IPS-18a (cell line): Measurements from ENCODE around the gene MLEC.

Experiments used
- H3K27ac ChIP-seq: one replicate; pipeline ENCODE4 v1.5.1; 2013; ENCODE audit warnings: low read length
- H3K27me3 ChIP-seq: one replicate; pipeline ENCODE4 v1.6.1; 2013; ENCODE audit warnings: mild to moderate bottlenecking, low read length; ENCODE audit not compliant: control insufficient read depth, insufficient read depth
- H3K36me3 ChIP-seq: one replicate; pipeline ENCODE4 v1.6.1; 2013; ENCODE audit warnings: low read depth, low read length; ENCODE audit not compliant: control insufficient read depth
- H3K4me1 ChIP-seq: one replicate; pipeline ENCODE4 v1.6.1; 2013; ENCODE audit warnings: low read depth, low read length; ENCODE audit not compliant: control insufficient read depth
- H3K4me3 ChIP-seq: one replicate; pipeline ENCODE4 v1.5.1; 2013; ENCODE audit warnings: low read length
- H3K9ac ChIP-seq: one replicate; pipeline ENCODE4 v1.6.1; 2013; ENCODE audit warnings: mild to moderate bottlenecking, low read length, moderate library complexity
- H3K9me3 ChIP-seq: one replicate; pipeline ENCODE4 v1.6.1; 2013; ENCODE audit warnings: low read depth, low read length; ENCODE audit not compliant: control insufficient read depth

The MLEC gene

DNA sequence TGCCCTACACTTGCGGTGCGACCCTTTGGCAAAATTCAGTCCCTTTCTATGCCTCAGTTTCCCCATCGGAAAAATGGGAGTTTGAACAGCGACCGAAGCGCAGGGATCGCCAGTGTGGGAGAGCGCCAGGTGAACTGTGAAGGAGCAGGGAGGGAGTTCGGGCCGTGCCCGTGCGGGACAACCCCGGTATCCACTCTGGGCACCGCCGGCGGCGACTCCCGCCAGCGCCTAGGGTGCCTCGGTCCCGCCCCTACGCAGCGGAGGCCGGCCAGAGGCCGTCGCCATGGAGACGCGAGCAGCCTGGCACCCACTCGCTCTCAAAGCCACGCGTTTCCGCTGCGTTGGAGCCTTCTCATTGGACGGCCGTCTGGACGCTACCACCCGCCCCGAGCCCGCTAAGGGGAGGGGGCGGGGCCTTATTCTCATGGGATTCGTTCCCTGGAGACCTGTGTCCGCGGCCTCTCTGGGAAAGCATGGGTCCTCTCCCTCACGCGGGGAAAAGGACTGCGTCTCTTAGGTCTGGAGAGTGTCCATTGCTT lies 729 bp upstream of the MLEC start:
- H3K4me1 ChIP-seq = peaks cover 31% of the 10 kb centered on the region
- H3K36me3 ChIP-seq = no peaks in the 10 kb centered on the region
- no peaks in the 10 kb centered on the region for H3K9me3 ChIP-seq
- H3K4me3 ChIP-seq = peak overlapping the region; percentile 98
- no peaks in the 10 kb centered on the region for H3K27me3 ChIP-seq
- peak overlapping the region; percentile 89 for H3K9ac ChIP-seq
- peak overlapping the region; percentile 98 for H3K27ac ChIP-seq

DNA sequence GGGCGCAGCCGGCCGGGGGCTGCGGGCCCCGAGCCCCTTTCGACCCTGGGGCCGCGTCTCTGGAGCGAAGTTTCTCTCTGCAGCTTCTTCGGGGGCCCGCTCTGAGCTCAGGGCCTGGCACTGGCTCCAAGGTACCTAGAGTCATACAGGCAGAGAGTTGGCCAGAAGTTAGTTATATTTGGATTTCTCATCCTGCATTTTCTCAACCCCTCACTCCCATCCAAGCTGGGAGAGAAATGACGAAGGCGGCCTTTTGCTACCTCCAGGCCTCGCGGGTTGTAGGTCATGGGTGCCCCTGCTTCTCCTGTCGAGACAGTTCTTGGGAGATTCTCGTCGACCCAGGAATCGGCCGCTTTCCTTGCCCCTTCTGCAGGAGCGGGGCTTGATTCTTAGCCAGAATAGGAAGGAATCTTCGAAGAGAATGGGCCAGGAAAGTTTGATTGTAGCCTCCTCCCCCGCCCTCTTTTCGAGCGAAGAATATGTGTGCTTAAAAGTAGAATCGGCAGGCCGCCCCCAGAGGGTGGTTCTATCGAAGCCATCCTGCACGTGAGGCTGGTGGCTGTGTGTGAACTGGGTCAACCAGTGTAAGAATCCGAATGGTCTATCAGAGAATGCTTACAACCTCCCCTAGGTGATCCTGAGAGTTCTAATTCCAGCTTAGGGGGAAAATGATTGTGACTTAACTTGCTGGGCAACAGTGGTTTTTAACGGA lies 785 bp downstream of the MLEC start:
- Histone ChIP-seq H3K4me1 (peaks cover 39% of the 10 kb centered on the region), H3K27ac (peak overlapping the region; percentile 15)

DNA sequence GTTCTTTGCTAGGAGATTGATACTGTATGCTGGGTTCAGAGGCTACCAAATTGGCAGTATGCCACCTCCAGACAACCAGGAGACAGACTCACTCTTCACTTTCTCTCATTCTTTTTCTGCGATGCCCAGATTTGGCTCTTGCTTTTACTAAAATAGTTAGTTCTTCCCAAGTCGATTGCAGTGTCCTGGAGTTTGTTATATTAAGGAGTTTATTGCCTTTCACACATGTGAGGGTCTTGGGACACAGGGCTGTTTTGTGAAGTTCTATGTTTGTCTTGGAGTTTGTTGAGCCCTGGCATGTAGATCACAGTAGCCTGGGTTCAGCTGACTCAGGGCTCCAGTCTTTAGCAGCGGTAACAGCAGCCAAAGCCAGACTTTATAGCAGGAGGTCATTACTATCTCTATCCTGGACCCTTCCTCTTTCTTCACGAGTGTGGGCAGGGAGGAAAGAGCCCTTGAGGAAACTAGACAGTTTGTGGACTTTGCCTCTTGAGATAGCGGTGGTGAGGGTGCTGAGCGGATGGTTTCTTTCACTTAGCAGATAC lies 1.6 kb downstream of the MLEC start:
- no peaks in the 10 kb centered on the region for H3K27me3 ChIP-seq
- no peaks in the 10 kb centered on the region for H3K36me3 ChIP-seq
- peak overlapping the region; percentile 98 for H3K4me3 ChIP-seq
- no peaks in the 10 kb centered on the region for H3K9me3 ChIP-seq
- no peak overlapping the region for H3K27ac ChIP-seq
- H3K4me1 ChIP-seq = peaks cover 47% of the 10 kb centered on the region
- H3K9ac ChIP-seq = peak overlapping the region; percentile 83

More for the DNA sequence above, 785 bp downstream of the MLEC start:
- no peaks in the 10 kb centered on the region for H3K36me3 ChIP-seq
- peak overlapping the region; percentile 98 for H3K4me3 ChIP-seq
- H3K9me3 ChIP-seq = no peaks in the 10 kb centered on the region
- peak overlapping the region; percentile 83 for H3K9ac ChIP-seq
- H3K27me3 ChIP-seq = no peaks in the 10 kb centered on the region

DNA sequence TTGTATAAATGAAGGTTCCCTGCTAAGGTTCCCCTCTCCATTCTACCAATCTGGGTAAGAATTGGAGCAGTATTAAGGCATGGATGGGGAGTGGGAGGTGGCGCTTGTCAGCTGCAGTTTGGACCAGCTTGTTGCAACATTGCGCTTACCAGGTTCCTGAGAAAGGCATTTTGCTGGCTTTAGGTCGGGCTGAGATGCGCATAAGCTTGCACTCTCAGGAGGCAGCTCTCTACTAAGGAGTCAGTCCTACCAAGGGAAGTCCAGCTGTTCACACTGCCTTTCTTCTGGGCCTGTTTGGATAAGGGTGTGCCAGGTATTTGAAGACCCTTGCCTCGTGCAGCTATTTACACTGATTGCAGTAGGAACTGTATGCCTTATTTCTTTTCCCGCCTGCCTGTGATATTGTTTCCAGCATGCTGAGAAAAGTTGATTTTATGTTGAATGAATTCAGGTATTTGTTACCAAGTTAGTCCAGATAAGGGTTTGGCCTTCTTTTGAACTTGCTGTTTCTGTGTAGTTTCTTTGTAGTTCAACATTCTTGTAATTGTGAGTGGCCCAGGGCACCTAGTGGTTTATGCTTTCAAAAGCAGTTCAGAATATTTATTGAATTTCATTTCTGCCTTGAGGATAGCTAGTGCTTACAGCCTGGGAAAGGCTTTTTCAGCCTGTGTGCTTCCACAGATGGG lies 2.6 kb downstream of the MLEC start:
- H3K4me3 ChIP-seq = peak overlapping the region; percentile 98
- peak overlapping the region; percentile 8 for H3K9ac ChIP-seq

DNA sequence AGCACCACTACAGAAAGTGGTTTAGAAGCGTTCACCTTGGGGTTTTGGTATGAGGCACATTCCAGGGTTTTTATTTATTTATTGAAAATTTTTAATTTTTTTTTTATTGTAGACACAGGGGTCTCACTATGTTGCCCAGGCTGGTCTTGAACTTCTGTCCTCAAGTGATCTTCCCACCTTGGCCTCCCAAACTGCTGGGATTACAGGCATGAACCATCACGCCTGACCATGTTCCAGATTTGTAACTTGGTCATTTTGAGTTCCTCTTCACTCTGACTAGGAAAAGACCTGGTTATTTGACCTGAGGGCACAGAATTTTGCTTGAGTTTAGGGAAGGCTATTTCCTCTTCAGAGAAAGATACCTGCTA lies 3.1 kb downstream of the MLEC start:
- no peak overlapping the region for H3K9ac ChIP-seq
- no peaks in the 10 kb centered on the region for H3K27me3 ChIP-seq
- H3K9me3 ChIP-seq = no peaks in the 10 kb centered on the region
- H3K4me1 ChIP-seq = peaks cover 61% of the 10 kb centered on the region
- no peak overlapping the region for H3K4me3 ChIP-seq
- H3K36me3 ChIP-seq = peaks cover 12% of the 10 kb centered on the region
- no peak overlapping the region for H3K27ac ChIP-seq

More for the DNA sequence above, 2.6 kb downstream of the MLEC start:
- Histone ChIP-seq H3K27ac (no peak overlapping the region), H3K4me1 (peaks cover 57% of the 10 kb centered on the region), H3K9me3 (no peaks in the 10 kb centered on the region), H3K36me3 (peaks cover 7% of the 10 kb centered on the region), H3K27me3 (no peaks in the 10 kb centered on the region)

DNA sequence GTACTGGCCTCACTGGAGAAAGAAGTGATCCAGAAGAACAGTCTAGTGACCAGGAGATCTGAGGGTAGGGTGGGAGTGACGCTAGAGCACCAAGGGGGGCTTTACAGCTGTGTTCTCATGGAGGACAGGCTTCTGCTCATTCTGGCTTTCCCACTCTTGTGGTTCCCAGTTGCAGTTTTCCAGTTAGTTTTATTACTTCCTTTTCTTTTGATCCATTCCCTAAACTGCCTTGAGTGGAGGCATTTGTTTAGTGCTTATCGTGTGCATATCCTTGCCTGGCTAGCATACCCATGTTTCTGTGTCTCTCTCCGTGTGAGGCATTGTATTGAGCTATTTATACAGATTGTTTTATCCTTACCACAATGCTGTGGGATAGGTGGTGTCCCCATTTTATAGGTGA lies 4.0 kb downstream of the MLEC start:
- H3K9me3 ChIP-seq = no peaks in the 10 kb centered on the region
- H3K27me3 ChIP-seq = no peaks in the 10 kb centered on the region
- H3K4me3 ChIP-seq = no peak overlapping the region
- no peak overlapping the region for H3K27ac ChIP-seq
- H3K9ac ChIP-seq = no peak overlapping the region
- H3K4me1 ChIP-seq = peaks cover 57% of the 10 kb centered on the region
- peaks cover 21% of the 10 kb centered on the region for H3K36me3 ChIP-seq

DNA sequence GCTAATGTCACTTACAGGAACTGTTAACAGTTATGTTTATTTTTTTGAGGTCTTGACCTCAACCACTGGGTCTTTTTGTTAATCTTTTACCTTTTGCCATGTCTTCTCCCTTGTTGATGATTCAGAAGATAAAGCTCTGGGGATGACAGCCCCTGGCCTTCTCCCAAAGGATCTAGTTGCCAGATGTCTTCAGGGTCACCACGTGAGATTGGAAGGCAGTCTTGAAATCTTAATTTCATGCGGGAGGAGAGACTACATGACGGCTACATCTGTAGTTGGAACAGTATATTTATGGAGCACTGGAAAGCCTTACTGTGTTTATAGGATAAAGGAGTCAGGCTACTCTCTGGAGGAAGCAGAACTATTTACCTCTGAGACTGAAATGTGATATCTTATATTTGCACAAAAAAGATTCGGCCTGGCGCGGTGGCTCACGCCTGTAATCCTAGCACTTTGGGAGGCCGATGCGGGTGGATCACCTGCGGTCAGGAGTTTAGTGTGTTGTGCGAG lies 5.6 kb downstream of the MLEC start:
- Histone ChIP-seq H3K27ac (no peak overlapping the region), H3K4me1 (peaks cover 57% of the 10 kb centered on the region), H3K9me3 (no peaks in the 10 kb centered on the region), H3K9ac (no peak overlapping the region), H3K4me3 (no peak overlapping the region), H3K36me3 (peaks cover 37% of the 10 kb centered on the region), H3K27me3 (no peaks in the 10 kb centered on the region)

DNA sequence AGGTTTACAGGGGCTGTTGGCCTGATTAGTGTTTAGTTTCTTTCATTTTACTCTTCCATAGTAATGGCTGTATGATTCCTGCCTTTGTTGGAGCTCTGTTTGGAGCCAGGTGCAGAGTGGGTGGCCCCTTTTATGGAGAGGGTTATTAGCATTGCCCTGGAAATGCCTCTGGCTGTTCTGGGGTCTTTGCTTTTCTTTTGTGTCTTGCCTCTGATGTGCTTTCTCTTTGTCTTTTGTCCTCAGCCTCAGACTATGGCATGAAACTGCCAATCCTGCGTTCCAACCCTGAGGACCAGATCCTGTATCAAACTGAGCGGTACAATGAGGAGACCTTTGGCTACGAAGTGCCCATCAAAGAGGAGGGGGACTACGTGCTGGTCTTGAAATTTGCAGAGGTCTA lies 6.9 kb downstream of the MLEC start:
- H3K9ac ChIP-seq = peak overlapping the region; percentile 24
- H3K27ac ChIP-seq = peak overlapping the region; percentile 68
- no peaks in the 10 kb centered on the region for H3K9me3 ChIP-seq
- peaks cover 50% of the 10 kb centered on the region for H3K36me3 ChIP-seq
- no peaks in the 10 kb centered on the region for H3K27me3 ChIP-seq
- H3K4me3 ChIP-seq = peak overlapping the region; percentile 21
- H3K4me1 ChIP-seq = peaks cover 48% of the 10 kb centered on the region

DNA sequence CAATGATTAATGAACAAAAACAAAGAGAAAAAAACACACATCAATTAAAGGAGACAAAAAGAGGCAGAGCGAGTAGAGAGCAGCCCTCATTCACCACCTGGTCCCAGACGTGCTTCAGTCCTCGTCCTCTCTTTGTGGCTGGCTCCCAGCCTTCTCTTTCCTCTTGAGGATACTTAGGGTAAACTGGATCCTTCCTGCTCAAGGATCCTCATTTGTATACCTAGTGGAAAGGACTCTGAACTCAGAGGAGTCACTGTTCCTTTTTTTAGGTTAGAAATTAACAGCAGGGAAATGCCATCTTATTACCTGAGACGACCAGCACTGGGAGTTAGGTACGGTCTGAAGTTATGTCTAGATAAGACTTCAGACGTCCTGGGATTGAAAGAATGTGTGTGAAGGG lies 9.7 kb downstream of the MLEC start:
- Histone ChIP-seq H3K4me1 (peaks cover 30% of the 10 kb centered on the region), H3K9ac (no peak overlapping the region), H3K4me3 (no peak overlapping the region), H3K9me3 (no peaks in the 10 kb centered on the region), H3K27ac (no peak overlapping the region), H3K36me3 (peaks cover 77% of the 10 kb centered on the region), H3K27me3 (no peaks in the 10 kb centered on the region)

DNA sequence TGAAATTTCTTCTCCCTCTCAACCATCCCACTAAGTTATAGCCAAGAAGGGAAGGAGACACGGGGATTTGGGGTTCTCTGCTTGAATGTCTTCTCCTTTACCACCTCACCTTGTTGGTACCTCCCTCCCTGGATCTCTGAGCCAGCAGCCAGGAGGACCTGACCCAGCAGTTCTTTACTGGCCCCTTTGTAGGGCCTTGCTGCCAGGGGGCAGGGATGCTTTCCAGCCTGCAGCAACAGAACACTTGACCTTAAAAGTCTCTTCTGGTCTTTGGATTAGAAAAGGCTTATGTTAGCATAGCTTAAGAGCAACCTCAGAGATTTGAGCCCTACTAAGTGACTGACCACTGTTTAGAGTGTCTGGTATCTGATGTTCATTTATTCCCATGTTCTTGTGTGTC lies 10.4 kb downstream of the MLEC start:
- no peaks in the 10 kb centered on the region for H3K27me3 ChIP-seq
- H3K4me3 ChIP-seq = no peak overlapping the region
- H3K27ac ChIP-seq = no peak overlapping the region
- no peaks in the 10 kb centered on the region for H3K9me3 ChIP-seq
- no peak overlapping the region for H3K9ac ChIP-seq
- peaks cover 26% of the 10 kb centered on the region for H3K4me1 ChIP-seq
- peaks cover 82% of the 10 kb centered on the region for H3K36me3 ChIP-seq

DNA sequence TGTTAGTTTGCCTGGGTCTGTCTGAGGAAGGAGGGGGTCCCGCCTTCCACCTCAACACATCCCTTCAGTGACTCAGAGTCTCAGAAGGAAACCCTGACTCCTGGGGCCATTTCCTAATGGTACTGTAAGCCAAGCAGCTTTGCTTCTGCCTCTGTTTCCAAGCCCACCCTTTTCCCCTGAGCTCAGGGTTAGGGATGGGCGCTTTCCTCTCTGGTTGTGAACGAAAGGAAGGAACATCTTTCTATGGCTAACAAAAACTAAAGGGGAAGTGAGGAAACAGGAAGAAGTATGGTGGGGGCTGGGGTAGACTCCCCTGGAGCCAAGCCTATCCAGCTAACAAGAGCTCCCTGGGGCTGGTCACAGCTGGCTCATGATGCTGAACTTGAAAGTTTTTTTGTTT lies 11.7 kb downstream of the MLEC start:
- no peaks in the 10 kb centered on the region for H3K27me3 ChIP-seq
- no peak overlapping the region for H3K27ac ChIP-seq
- no peak overlapping the region for H3K9ac ChIP-seq
- H3K9me3 ChIP-seq = no peaks in the 10 kb centered on the region
- peaks cover 13% of the 10 kb centered on the region for H3K4me1 ChIP-seq
- no peak overlapping the region for H3K4me3 ChIP-seq
- peaks cover 89% of the 10 kb centered on the region for H3K36me3 ChIP-seq
